Naive B cell (primary cell): ENCODE measurements around the gene DPPA2. TPM values are rescaled to one million over a fixed set of nuclear protein-coding genes. Genes with fewer than 3 reads are reported as not detected.

Experiments used
- ATAC-seq, 2 donors: fragments of 150-1000 bp; cut with Tn5 transposase; 2 replicates each; pipeline ENCODE4 v1.10.0; 2021; ENCODE audit warnings: low read depth in 2 of 2, mild to moderate bottlenecking in 2 of 2, moderate library complexity in 2 of 2
- DNase-seq: peaks from one replicate; pipeline ENCODE4 v3.0.0; 2022
- H3K27ac Mint-ChIP-seq, 6 donors: one replicate each; pipeline ENCODE4 v1.8.0; 2020 to 2022; ENCODE audit warnings: mild to moderate bottlenecking in 6 of 6, mixed read lengths in 6 of 6, moderate library complexity in 5 of 6, inconsistent platforms in 2 of 6
- H3K27me3 Mint-ChIP-seq, 3 donors: one replicate each; pipeline ENCODE4 v1.8.0; 2021 to 2022; ENCODE audit warnings: mixed read lengths in 3 of 3, mild to moderate bottlenecking in 1 of 3
- H3K36me3 Mint-ChIP-seq, 2 donors: one replicate each; pipeline ENCODE4 v1.8.0; 2020 to 2022; ENCODE audit warnings: mixed read lengths in 2 of 2, inconsistent platforms in 1 of 2, mild to moderate bottlenecking in 1 of 2
- H3K4me1 Mint-ChIP-seq, 3 donors: one replicate each; pipeline ENCODE4 v1.8.0; 2020 to 2022; ENCODE audit warnings: mixed read lengths in 3 of 3, inconsistent platforms in 1 of 3, mild to moderate bottlenecking in 1 of 3, moderate library complexity in 1 of 3
- H3K4me3 Mint-ChIP-seq, 8 donors: one replicate each; pipeline ENCODE4 v1.8.0; 2020 to 2022; ENCODE audit warnings: mild to moderate bottlenecking in 8 of 8, mixed read lengths in 8 of 8, moderate library complexity in 8 of 8, inconsistent platforms in 2 of 8
- H3K9me3 Mint-ChIP-seq, 7 donors: one replicate each; pipeline ENCODE4 v1.8.0; 2020 to 2022; ENCODE audit warnings: mixed read lengths in 7 of 7, mild to moderate bottlenecking in 5 of 7, inconsistent platforms in 2 of 7, moderate library complexity in 1 of 7
- polyA plus RNA-seq, 6 donors: library from polyadenylated mRNA; unstranded; fragments of 300-500 nt; fragmentation: Illumina TruSeq; gene quantifications; one replicate each; pipeline ENCODE4 v1.2.3, GENCODE V29; 2021; ENCODE audit warnings: low read depth in 6 of 6

DPPA2 gene
- polyA plus RNA-seq, 6 donors from 2014 or later: not detected

DNA sequence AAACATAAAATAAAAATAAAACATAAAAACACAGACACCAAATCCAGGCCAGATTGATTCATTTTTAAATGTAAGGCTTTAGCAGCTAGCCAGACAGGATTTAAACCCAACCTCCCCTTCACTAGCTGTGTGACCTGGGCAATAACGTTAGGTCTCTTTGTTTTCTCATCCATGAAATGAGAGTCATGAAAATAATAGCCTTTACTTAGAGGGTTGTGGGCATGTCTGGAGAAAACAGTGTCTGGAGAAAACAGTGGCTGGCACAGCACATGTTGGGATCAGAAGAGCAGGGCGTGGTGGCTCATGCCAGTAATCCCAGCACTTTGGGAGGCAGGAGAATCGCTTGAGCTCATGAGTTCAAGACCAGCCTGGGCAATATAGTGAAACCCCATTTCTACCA is 22.9 kb upstream of the DPPA2 start:
- no peak overlapping the region for H3K27ac Mint-ChIP-seq
- ATAC-seq (no peak), DNase-seq (no peak)
- H3K36me3 Mint-ChIP-seq: peaks cover 0 to 5% of the 10 kb centered on the region in 2 donors
- peaks cover 13 to 27% (median 26%) of the 10 kb centered on the region in 3 donors for H3K4me1 Mint-ChIP-seq
- no peak overlapping the region for H3K4me3 Mint-ChIP-seq
- peaks cover 0 to 12% (median 0%) of the 10 kb centered on the region in 7 donors for H3K9me3 Mint-ChIP-seq
- H3K27me3 Mint-ChIP-seq: peaks cover 25 to 33% (median 29%) of the 10 kb centered on the region in 3 donors

DNA sequence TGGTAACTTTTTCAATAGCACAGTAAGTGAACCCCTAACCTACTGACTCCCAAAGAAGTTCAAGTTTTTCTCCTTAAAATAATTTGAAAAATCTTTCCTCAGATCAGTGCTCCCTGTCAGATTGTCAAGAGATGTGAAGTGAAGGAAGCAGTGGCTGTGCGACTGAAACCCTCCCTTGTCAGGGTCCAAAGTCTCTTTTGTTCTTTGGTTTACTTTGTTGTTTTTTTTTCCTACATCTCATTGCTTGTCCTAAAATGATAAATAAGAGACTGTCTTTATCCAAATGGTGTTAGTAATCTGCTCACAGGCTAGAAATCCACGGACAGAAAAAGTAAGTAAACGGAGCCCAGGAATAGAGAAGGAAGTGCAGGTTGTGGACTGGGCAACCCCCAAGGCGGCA is 22.0 kb upstream of the DPPA2 start:
- Mint-ChIP-seq H3K4me1 (peaks cover 13 to 27% (median 26%) of the 10 kb centered on the region in 3 donors), H3K4me3 (peak overlapping the region in 5 of 8 donors; percentile 3 to 93 (median 61)), H3K27ac (no peak overlapping the region), H3K9me3 (peaks cover 0 to 12% (median 0%) of the 10 kb centered on the region in 7 donors), H3K36me3 (peaks cover 0 to 5% of the 10 kb centered on the region in 2 donors), H3K27me3 (peaks cover 29 to 33% (median 29%) of the 10 kb centered on the region in 3 donors)
- no peak for ATAC-seq
- DNase-seq: no peak

DNA sequence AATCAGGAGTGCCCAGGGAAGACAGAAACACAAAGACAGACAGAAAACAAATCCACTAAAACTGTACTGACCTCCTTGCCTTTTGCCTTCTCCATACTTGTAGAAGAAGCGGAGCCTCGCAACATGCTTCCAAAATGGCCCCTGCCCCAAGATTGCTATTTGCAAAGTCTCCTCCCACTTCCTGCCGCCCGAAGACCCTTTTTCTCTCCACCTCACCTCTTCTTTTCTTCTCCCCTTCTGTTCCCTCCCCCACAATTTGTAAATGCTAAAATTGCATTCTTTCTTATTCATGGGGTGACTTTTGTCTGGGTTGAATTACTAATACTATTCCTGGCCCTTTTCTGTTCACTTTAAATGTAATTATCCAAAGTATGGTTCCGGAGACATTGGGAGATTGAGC is 21.1 kb upstream of the DPPA2 start, which contains the start of gene DPPA4:
Gene DPPA4 (minus strand): TSS at position 154 of the 400 bp plus-strand sequence. CDS start 29 bp downstream, at position 125.
- H3K27me3 Mint-ChIP-seq: peaks cover 29 to 33% (median 29%) of the 10 kb centered on the region in 3 donors
- H3K27ac Mint-ChIP-seq: peak within 1 kb of the TSS in 5 of 6 donors; percentile 34 to 91 (median 52)
- H3K36me3 Mint-ChIP-seq: peaks cover 0 to 5% of the 10 kb centered on the region in 2 donors
- H3K4me3 Mint-ChIP-seq: peak within 1 kb of the TSS; percentile 61 to 94 (median 90)
- no peak for ATAC-seq
- peaks cover 13 to 29% (median 26%) of the 10 kb centered on the region in 3 donors for H3K4me1 Mint-ChIP-seq
- DNase-seq: no peak
- H3K9me3 Mint-ChIP-seq: peaks cover 0 to 12% (median 0%) of the 10 kb centered on the region in 7 donors

DNA sequence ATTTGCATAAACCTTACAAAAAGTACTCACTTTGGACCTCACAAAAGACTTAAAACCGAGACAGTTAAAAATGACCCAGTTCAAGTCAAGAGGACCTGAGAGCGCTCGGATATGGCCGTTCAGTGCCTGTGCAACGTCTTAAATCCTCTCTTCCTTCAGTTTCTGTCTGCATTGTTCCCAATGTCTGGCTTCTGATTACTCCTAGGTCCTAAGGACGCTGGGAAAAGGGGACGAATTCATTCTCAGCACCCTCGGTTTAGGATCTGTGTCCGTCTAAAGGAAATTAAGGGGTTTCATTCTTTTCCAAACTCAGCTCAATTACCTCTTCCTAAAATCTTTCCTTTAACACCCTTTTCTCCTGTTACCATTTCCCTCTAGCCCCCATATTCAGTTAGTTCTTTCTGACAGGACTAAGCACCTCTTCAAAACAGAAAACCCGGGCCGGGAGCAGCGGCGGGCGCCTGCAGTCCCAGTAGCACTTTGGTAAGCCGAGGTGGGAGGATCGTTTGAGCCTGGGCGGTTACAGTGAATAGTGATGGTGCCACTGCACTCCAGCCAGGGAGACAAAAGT is 20.1 kb upstream of the DPPA2 start:
- DNase-seq (peak; percentile 10), ATAC-seq (peak; percentile 54 to 70)
- H3K9me3 Mint-ChIP-seq: peaks cover 0 to 8% (median 0%) of the 10 kb centered on the region in 7 donors
- H3K27ac Mint-ChIP-seq: peak overlapping the region in 5 of 6 donors; percentile 17 to 91 (median 52)
- peaks cover 0 to 5% of the 10 kb centered on the region in 2 donors for H3K36me3 Mint-ChIP-seq
- H3K4me1 Mint-ChIP-seq: peaks cover 13 to 30% (median 26%) of the 10 kb centered on the region in 3 donors
- H3K27me3 Mint-ChIP-seq: peaks cover 29 to 33% (median 29%) of the 10 kb centered on the region in 3 donors
- H3K4me3 Mint-ChIP-seq: peak overlapping the region; percentile 61 to 94 (median 90)

DNA sequence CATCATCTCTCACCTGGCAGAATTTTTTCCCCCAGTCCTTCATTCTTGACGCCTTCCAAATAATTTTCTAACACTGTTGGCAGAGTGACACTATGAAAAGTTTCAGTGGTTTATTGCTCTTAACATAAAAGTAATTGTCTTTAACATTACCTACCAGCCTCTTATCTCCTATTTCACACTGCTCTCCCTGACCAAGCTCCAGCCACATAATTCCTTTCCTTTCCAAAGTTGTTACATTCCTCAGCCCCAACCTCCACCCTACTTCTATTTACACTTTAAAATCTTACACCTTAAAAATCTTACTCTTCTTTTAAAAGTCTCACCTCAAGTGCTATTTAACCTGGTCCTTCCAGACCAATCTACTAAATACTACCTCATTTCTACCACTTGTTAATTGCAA is 18.3 kb upstream of the DPPA2 start:
- peaks cover 13 to 30% (median 26%) of the 10 kb centered on the region in 3 donors for H3K4me1 Mint-ChIP-seq
- peak overlapping the region in 1 of 8 donors; percentile 22 for H3K4me3 Mint-ChIP-seq
- H3K27ac Mint-ChIP-seq: no peak overlapping the region
- DNase-seq (no peak), ATAC-seq (no peak)
- H3K36me3 Mint-ChIP-seq: peaks cover 0 to 5% of the 10 kb centered on the region in 2 donors
- H3K9me3 Mint-ChIP-seq: peaks cover 0 to 8% (median 0%) of the 10 kb centered on the region in 7 donors
- H3K27me3 Mint-ChIP-seq: peaks cover 26 to 33% (median 29%) of the 10 kb centered on the region in 3 donors

DNA sequence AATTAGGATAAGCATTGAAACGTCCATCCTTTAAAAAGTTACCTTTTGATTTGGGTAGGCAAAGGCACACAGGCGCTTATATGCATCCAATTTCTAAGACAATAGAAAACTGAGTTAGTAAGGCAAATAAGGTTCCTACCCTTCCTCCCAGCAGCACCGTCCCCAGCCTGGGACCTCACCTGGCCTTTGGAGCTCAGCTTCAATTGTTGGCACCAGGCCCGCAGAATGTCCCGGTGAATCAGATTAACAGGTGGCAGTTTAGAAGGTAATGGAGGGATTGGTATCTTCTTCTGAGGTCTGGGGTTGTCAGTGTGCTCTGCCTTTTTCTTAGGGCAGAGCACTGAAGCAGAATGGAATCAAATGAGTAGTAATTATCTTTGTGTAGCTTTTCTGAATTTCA is 15.4 kb upstream of the DPPA2 start:
- peaks cover 5 to 15% (median 12%) of the 10 kb centered on the region in 3 donors for H3K4me1 Mint-ChIP-seq
- ATAC-seq: no peak
- H3K27me3 Mint-ChIP-seq: peaks cover 10 to 17% (median 13%) of the 10 kb centered on the region in 3 donors
- no peak overlapping the region for H3K27ac Mint-ChIP-seq
- DNase-seq: no peak
- H3K9me3 Mint-ChIP-seq: no peaks in the 10 kb centered on the region
- H3K36me3 Mint-ChIP-seq: no peaks in the 10 kb centered on the region
- no peak overlapping the region for H3K4me3 Mint-ChIP-seq

DNA sequence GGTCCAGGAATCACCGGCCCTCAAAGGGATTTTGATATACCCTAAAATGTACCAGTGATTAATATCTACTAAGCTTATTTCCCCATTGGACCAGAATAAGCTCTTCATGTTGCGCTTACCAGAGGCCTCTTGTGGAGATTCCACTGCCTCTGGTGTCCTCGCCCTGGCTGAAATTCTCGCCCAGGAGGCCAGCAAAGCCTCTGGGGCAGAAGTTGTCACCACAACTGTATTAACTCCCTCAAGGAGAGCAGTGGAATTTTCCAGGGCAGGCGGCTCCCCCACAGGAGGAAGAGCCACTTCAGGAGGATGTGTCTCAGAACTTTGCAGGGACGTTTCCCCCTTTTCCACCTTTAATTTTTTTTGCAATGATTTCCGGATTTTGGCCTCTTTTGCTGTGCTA is 14.1 kb upstream of the DPPA2 start:
- no peak overlapping the region for H3K27ac Mint-ChIP-seq
- peaks cover 2 to 12% (median 8%) of the 10 kb centered on the region in 3 donors for H3K27me3 Mint-ChIP-seq
- H3K36me3 Mint-ChIP-seq: no peaks in the 10 kb centered on the region

DNA sequence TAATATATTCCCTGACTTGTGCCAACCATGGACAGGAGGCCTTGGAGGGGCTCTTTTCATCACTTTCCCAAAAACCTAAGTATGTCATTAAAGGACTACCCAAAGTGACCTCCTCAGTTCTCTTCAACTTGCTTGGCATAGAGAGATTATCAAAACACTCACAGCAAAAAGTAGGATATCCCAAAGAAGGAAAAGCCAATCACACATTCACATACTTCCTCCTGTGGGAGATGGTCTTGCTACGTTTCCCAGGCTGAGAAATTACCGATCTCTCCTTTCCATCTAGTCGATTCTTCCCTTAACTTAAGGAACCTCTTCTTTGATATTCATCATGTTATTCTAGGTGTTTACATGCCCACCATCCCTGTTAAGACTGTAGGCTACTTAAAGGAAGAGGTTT is 11.9 kb upstream of the DPPA2 start:
- Mint-ChIP-seq H3K4me1 (peaks cover 0 to 3% (median 0%) of the 10 kb centered on the region in 3 donors), H3K4me3 (no peak overlapping the region)

More for the DNA sequence above, 14.1 kb upstream of the DPPA2 start:
- ATAC-seq (no peak), DNase-seq (no peak)
- Mint-ChIP-seq H3K4me3 (no peak overlapping the region), H3K9me3 (no peaks in the 10 kb centered on the region), H3K4me1 (peaks cover 0 to 6% (median 2%) of the 10 kb centered on the region in 3 donors)

DNA sequence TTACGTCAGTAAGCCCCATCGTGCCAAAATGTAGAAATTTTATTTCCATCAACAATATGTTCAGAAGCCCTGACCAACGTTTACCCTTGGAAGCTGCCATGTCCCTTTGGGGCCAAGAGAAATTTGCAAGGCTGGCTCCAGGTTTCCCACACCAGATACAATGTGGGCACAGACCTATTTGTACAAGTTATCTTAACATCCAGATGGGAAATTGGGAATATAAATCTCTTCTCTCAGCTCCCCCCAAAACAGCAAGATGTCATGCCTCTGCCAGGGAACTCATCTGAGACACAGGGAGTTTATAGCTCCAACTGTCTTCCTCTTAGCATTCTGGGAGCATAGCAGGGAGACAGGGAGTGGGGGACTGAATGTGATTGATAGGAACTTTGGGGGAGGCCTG is 9.3 kb upstream of the DPPA2 start:
- Mint-ChIP-seq H3K27ac (no peak overlapping the region), H3K9me3 (no peaks in the 10 kb centered on the region), H3K36me3 (no peaks in the 10 kb centered on the region), H3K4me1 (no peaks in the 10 kb centered on the region), H3K27me3 (no peaks in the 10 kb centered on the region), H3K4me3 (no peak overlapping the region)
- no peak for DNase-seq
- ATAC-seq: no peak

More for the DNA sequence above, 11.9 kb upstream of the DPPA2 start:
- H3K9me3 Mint-ChIP-seq: no peaks in the 10 kb centered on the region
- H3K36me3 Mint-ChIP-seq: no peaks in the 10 kb centered on the region
- no peak for ATAC-seq
- no peaks in the 10 kb centered on the region for H3K27me3 Mint-ChIP-seq
- DNase-seq: no peak
- peak overlapping the region in 1 of 6 donors; percentile 8 for H3K27ac Mint-ChIP-seq

DNA sequence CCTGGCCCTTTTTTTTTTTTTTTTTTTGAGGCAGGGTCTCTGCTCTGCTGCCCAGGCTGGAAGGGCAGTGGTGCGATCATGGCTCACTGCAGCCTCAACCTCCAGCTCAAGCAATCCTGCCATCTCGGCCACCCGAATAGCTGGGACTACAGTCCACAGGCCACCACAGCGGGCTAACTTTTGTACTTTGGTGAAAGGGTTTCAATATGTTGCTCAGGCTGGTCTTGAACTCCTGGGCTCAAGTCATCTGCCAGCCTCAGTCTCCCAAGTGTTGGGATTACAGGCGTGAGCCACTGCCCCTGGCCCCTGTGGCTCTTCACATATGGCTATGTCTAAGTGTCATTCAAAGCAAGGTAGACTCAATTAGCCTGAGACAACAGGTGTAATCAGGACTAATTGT is 8.8 kb upstream of the DPPA2 start:
- Mint-ChIP-seq H3K4me1 (no peaks in the 10 kb centered on the region), H3K27ac (no peak overlapping the region), H3K36me3 (no peaks in the 10 kb centered on the region), H3K27me3 (no peaks in the 10 kb centered on the region), H3K4me3 (no peak overlapping the region), H3K9me3 (no peaks in the 10 kb centered on the region)
- ATAC-seq: no peak
- no peak for DNase-seq

DNA sequence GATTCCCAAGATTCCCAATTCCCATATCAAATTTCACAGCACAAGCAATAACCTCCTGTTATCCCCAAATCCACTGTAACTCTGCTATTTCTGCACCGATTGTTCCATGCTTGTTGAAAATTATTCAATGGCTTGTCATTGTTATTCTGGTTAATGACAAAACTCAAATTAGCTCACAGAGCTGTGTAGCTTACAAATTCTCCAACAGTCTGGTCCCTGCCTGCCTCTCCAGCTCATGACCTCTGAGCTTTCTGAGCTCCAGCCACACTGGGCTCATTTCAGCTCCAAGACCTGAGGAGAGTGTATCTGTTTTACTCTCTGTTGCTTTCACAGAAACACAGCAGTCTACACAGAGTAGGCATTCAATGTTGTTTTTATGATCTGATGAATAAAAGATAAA is 3.3 kb downstream of the DPPA2 start:
- H3K36me3 Mint-ChIP-seq: no peaks in the 10 kb centered on the region
- DNase-seq (no peak), ATAC-seq (no peak)
- no peak overlapping the region for H3K27ac Mint-ChIP-seq
- H3K9me3 Mint-ChIP-seq: peaks cover 0 to 5% (median 0%) of the 10 kb centered on the region in 7 donors
- H3K27me3 Mint-ChIP-seq: no peaks in the 10 kb centered on the region
- no peak overlapping the region for H3K4me3 Mint-ChIP-seq
- H3K4me1 Mint-ChIP-seq: no peaks in the 10 kb centered on the region

DNA sequence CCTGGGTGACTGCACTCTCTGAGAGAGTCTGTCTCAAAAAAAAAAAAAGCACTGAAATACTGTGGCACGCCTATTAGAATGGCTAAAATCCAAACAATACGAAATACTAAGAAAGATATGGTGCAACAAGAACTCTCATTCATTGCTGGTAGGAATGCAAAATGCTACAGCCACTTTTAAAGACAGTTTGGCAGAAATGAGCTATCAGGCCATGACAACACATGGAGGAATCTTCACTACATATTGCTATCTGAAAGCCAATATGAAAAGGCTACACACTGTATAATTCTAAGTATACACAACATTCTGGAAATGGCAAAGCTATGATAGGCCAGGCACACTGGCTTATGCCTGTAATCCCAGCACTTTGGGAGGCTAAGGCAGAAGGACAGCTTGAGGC is 18.8 kb downstream of the DPPA2 start:
- no peak for DNase-seq
- no peak for ATAC-seq

DNA sequence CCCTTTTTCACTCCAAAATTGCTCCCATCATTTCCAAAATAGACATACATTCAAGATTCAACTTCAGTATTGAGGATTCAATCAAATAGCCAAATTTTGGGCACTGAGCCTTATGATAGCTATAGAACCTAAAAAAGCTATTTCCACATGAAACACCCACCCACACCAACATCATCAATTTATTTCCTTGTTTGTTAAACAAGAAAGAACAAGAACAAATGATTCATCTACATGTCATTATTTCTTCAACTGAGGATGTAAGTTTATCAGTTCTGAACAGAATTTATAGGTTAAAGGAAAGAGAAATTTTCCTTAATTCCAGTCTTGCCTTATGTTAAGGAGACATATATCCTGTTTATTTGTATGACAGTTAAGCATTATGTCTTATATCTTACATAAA is 32.2 kb downstream of the DPPA2 start:
- Mint-ChIP-seq H3K4me3 (no peak overlapping the region), H3K9me3 (peaks cover 0 to 2% (median 0%) of the 10 kb centered on the region in 7 donors), H3K27ac (no peak overlapping the region), H3K27me3 (no peaks in the 10 kb centered on the region), H3K4me1 (no peaks in the 10 kb centered on the region), H3K36me3 (no peaks in the 10 kb centered on the region)
- ATAC-seq (no peak), DNase-seq (no peak)

More for the DNA sequence above, 18.8 kb downstream of the DPPA2 start:
- H3K27ac Mint-ChIP-seq: no peak overlapping the region
- H3K36me3 Mint-ChIP-seq: no peaks in the 10 kb centered on the region
- H3K4me1 Mint-ChIP-seq: no peaks in the 10 kb centered on the region
- peaks cover 0 to 4% (median 0%) of the 10 kb centered on the region in 3 donors for H3K27me3 Mint-ChIP-seq
- no peak overlapping the region for H3K4me3 Mint-ChIP-seq
- H3K9me3 Mint-ChIP-seq: no peaks in the 10 kb centered on the region

DNA sequence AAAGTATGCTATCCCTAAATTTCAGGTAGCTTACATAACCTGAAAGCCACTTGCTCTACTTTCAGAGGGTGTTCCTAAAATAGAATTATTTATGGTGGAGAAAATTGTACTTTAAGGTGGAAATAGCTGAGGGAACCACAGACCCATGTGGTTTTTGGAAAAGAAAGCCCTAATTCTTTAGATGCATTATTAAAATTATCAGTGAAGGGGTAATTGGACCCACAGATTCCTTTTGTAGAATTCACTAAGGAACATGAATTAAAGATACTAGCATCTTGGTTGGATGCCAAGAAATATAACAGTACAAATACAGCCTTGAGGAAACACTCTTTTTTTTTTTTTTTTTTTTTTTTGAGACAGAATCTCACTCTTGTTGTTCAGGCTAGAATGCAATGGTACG is 37.8 kb downstream of the DPPA2 start:
- no peaks in the 10 kb centered on the region for H3K36me3 Mint-ChIP-seq
- no peak overlapping the region for H3K27ac Mint-ChIP-seq
- H3K4me3 Mint-ChIP-seq: no peak overlapping the region
- no peak for ATAC-seq
- no peaks in the 10 kb centered on the region for H3K9me3 Mint-ChIP-seq
- peaks cover 0 to 9% (median 0%) of the 10 kb centered on the region in 3 donors for H3K27me3 Mint-ChIP-seq
- DNase-seq: no peak
- H3K4me1 Mint-ChIP-seq: peaks cover 0 to 4% (median 0%) of the 10 kb centered on the region in 3 donors
